GM12891 (cell line): ENCODE measurements around the gene ENOSF1.

Source experiments
- PAX5 ChIP-seq: IDR thresholded peaks from 2 replicates; pipeline ENCODE4 v1.6.1; 2011; ENCODE audit warnings: low read length, moderate library complexity, mild to moderate bottlenecking; ENCODE audit not compliant: insufficient read depth, severe bottlenecking
- POLR2A ChIP-seq: IDR thresholded peaks from 2 replicates; pipeline ENCODE4 v1.6.1; 2011; ENCODE audit warnings: low read depth, low read length, control low read depth
- POLR2AphosphoS5 ChIP-seq: IDR thresholded peaks from 2 replicates; pipeline ENCODE4 v1.6.1; 2011; ENCODE audit warnings: low read depth, low read length, control low read depth
- POU2F2 ChIP-seq: IDR thresholded peaks from 2 replicates; pipeline ENCODE4 v1.6.1; 2011; ENCODE audit warnings: low read depth, mild to moderate bottlenecking, control low read depth, low read length, moderate library complexity
- SPI1 ChIP-seq: IDR thresholded peaks from 2 replicates; pipeline ENCODE4 v1.6.1; 2011; ENCODE audit warnings: low read depth, low read length, control low read depth
- TAF1 ChIP-seq: IDR thresholded peaks from 2 replicates; pipeline ENCODE4 v1.6.1; 2011; ENCODE audit warnings: low read depth, low read length, control low read depth

GRCh38 chr18:685438-685837, 27.0 kb downstream of the ENOSF1 start:
- no peak for TF ChIP-seq POLR2AphosphoS5
- TF ChIP-seq POLR2A, result no peak
- TF ChIP-seq TAF1, result no peak
- no peak for TF ChIP-seq PAX5
- no peak for TF ChIP-seq SPI1
- TF ChIP-seq POU2F2, result no peak
